ENCODE results near the gene ERN2.

The ERN2 gene

DNA sequence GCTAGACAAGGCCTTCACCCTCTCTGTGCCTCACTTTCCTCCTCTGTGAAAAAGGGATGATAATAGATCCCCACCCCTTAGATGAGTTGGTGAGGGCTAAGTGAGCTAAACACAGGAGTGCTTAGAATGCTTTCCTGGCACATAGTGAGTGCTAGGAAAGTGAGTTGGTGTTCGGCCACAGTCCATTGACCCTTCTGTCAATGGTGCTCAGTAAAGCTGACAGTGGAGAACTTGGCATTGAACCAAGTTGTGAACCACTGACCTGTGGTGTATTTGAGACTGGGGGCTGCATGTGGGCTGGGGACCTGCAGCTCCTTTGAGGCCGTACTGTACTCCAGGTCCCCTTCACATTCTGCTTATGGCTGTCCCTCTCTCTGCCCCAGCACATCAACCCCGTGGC lies 29.5 kb downstream of the ERN2 start:
- DNase-seq: no peak

DNA sequence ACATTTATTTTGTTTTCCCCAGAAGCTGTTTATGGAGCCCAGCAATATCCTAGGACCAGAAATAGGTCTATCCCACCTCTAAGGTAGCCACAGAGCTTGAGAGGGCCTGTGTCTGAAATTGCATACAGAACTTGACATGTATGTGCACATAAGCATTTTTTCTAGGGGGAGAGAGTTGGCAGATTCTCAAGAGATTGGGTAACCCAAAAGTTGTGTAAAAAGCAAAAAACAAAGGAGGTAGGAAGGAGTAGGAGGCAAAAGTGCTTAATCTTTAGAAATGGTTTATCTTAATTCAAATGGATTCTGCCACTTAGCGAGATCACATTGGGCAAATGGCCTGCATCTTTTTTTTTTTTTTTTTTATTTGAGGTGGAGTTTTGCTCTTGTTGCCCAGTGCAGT lies 30.8 kb downstream of the ERN2 start:
- DNase-seq: no peak

DNA sequence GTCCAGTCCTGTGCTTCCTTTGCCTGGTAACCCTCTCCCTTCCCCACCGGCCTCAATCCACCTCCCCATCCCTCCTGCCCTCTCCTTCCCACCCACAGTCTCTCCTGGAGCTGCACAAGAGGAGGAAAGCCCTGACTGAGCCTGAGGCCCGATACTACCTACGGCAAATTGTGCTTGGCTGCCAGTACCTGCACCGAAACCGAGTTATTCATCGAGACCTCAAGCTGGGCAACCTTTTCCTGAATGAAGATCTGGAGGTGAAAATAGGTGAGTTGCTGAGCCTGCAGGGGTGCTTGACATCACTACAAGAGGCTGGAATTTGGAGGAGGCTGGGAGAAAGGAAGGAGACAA lies 33.1 kb downstream of the ERN2 start:
- no peak for DNase-seq

DNA sequence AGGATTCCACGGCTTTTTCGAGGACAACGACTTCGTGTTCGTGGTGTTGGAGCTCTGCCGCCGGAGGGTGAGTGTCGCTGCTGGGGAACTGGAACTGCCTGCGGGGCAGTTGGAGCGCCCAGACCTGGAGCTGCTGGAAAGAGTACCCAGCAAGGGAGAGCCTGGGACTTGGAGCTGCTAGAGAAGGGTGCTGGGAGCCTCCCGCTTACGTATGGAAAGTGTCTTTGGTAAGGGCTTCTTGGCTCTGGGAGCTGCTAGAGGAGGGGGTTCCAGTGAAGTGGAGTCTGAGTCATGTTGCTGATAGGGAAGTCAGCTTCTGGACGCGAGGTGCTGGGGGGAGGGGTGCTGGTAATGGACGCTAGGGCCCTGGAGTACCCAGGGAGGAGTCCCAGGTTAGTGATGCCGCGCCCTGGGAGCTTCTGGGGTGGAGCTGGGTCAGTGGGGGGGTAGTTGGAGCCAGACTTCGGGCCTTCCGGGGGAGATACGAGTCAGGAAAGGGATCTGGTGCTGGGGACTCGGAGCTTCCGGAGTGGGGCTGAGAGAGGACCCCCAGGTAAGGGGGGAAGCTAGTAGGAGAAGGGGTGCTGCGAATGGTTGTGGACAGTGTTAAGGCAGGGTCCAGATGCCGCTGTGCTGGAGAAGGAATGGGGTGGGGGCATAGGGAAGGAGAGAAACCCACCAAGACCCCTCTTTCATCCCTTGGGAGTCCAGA lies 33.6 kb downstream of the ERN2 start:
- no peak for DNase-seq

DNA sequence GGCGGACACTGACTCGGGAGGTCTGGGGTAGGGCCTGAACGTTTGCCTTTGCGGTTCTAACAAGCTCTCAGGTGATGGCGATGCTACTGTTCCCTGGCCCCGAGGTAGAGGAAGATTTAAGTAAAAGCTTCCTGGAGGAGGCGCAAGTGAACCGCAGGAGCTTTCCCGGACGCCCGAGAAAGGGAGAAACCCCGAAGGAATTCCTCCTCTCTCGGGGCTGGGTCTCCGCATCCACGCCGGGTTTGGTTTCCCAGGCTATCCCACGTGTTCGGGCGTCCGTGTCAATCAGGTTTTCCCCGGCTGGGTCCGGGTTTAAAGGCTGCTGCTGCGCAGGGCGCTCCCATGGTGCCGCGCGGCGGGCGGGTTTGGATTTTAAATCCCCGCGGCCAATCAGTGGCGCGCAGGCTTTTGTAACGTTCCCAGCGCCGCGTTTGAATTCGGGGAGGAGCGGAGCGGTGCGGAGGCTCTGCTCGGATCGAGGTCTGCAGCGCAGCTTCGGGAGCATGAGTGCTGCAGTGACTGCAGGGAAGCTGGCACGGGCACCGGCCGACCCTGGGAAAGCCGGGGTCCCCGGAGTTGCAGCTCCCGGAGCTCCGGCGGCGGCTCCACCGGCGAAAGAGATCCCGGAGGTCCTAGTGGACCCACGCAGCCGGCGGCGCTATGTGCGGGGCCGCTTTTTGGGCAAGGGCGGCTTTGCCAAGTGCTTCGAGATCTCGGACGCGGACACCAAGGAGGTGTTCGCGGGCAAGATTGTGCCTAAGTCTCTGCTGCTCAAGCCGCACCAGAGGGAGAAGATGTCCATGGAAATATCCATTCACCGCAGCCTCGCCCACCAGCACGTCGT lies 34.4 kb downstream of the ERN2 start, which contains the start of gene PLK1:
Gene PLK1, plus strand, starts transcription at position 460 of the 844 bp plus-strand sequence. Its CDS starts 44 bp downstream, at position 504.
- peak; percentile 74 for DNase-seq

DNA sequence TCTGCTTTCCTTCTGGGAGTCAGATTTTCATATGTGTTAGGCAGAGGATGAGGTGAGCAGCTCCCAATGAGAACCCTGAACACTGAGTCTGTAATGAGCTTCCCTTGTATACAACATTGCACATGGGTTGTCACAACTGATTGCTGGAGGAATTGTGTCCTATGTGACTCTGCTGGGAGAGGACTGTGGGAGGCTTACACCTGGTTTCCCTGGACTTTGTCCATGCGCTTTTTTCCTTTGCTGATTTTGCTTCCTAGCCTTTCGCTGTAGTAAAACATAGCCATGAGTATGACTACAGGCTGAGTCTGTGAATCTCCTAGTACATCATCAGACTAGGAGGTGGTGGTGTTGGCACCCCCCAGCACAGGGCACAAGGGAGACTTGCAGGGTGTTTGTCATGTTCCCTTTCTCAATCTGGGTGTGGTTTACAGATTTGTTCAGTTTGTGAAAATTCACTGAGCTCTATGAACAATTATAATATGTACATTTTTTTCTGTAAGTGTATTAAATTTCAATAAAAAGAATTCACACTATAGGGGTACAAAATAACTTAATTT lies 36.0 kb downstream of the ERN2 start:
- DNase-seq: no peak

DNA sequence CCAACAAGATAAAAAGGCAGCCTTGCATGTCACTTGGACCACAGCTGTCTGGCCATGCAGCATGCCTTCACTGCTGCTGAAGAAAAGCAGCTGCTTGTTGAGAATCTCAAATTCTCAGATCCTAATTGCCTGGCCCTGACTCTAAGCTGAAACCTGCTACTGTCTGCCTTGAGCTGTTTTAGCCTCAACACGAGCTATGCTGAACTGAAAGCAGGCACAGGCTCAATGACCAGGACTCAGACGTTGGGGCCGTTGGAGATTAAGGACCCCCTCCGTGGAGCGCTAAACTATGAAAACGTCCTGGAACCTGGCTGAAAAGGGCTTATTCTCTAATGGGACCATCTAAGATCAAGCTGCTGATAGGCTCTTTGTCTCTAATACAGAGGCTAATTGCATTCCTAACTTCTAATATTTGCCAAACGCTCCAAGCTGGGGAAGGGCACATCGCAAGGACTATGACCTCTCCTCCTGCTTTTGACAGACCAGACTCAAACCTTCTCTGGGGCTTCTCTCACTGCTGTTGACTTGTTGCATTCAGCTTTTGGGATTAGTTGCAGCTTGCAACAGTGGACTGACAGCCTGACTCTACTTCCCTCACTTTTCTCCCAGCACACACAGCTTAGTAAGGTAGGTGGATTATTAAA lies 38.9 kb downstream of the ERN2 start:
- DNase-seq: no peak

DNA sequence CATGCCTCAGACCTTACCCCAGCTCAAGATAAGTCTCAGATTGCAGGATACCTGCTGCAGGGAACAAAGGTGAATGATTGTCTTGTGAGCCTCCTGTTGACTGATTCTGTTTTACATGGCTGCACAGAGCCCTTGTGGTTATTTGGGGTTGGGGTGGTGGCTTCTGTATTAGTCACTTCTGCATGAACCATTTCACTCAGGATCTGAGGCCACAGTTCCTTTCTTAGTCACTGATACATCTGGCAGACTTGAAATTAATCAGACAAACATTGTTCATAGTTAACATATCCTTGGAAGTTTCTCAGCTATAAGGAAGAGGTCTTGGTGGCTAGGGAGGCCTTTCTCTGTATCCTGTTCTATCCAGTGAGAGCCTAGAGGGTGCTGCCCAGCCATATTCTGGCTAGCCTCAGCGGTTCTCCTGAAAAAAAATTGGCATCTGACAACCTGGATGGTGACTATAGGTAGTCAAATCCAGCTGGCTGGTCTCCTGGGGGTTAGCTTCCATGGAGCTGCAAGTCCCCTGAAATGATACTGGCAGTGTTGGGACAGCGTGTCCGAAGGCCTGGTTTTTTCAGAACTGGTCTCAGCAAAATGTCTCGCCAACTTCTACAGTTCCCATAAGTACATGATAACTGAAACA lies 42.8 kb downstream of the ERN2 start:
- no peak for DNase-seq

DNA sequence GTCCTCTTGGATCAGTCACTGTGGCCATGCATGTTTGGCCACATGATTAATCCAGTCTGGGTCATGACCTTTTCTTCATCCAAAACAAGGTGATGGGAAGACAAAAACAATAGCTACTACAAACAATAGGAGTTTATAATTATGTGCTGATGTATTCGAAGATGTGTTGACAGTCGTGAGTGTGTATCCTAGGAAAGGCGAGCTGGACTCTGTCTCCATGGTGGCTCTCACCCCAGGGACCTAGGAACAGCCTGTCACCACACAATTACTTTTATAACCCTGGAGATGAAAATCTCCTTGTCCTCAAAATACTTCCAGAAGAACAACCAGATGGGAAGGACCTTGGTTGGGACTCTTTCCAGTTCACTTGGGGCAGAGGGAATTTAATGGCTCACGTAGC lies 44.1 kb downstream of the ERN2 start:
- DNase-seq: no peak

DNA sequence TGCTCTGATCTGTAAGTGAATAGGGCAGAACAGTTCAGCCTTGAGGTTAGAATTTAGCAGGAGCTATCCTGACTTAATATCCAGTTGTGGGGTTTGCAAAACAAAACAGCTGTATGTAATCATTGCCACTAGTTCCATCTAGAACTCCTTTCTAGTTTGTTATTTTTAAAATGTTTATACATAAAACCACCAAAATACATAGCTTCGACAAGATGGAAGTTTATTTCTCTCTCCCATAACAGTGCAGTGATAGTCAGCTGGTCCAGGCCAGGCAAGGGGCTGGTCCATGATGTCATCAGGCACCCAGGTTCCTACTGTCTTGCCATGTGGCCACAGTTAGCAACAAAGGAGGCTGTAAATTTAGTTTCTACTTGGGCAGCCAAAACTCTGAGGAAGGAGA lies 44.8 kb downstream of the ERN2 start:
- no peak for DNase-seq

DNA sequence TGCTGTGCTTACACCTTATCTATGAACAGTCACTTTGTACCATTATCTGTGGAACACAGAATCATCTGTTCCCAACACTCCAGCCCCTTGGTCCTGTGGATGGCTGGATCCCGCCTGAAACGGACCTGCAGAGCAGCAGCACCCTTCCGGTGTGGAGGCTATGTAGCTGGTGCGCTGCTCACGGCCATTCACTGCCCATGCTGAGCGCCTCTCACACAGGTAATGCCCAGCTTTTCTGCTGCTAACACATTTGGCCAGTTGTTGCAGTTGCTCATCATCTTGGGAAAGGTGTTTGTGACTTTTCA lies 45.7 kb downstream of the ERN2 start:
- no peak for DNase-seq

DNA sequence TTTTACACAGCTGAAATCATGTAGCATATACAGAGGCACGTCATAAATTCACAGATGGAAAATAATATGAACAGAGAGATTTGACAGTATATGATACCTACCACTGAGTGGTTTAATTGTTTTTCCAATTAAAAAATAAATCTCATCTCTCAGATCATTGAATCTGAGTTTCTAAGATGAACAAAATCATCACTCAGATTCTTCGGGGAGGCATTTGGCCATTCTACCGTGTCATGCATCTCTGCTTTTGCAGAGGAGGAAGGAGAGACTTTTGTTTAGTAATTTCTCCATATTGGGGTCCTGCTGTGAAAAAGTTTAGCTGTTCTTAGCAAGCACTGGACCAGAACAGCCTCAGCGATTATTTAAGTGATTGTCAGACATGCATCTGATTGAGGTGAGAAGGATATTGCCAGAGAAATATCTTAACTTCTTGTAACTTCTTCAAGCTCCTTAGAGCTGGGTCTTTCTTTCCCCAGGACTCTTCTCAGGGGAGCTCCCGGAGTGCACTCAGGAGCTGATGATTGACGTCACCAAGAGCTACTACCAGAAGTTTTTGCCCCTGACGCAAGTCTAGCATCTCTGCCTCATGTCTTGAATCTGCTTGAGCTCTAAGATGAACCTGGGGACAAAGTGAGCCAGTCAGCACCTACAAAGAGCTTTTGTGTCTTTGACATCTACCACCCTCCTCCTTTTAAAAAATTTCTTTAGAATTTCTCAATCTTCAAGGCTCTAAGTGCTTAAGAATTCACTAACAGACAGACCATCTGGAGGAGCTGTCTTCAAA lies 46.3 kb downstream of the ERN2 start:
- DNase-seq: no peak

DNA sequence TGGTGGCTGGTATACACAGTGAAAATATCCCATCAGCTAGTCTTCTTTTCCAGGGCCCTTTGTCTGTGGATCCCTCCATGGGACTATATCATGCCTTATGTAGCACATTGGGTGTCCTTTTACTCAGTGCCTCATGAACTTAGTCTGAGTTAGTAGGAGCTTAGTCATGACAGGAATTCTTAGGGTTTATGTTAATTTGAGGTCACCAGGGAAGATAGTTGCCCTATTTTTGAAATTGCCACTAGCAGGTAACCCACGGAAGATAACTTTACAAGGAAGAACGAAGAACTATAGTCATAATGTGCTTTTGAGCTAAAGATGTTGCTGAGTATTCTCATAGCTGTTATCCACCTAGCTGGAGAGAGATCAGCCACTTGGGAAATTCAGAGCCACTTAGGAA lies 49.1 kb downstream of the ERN2 start:
- DNase-seq: no peak

DNA sequence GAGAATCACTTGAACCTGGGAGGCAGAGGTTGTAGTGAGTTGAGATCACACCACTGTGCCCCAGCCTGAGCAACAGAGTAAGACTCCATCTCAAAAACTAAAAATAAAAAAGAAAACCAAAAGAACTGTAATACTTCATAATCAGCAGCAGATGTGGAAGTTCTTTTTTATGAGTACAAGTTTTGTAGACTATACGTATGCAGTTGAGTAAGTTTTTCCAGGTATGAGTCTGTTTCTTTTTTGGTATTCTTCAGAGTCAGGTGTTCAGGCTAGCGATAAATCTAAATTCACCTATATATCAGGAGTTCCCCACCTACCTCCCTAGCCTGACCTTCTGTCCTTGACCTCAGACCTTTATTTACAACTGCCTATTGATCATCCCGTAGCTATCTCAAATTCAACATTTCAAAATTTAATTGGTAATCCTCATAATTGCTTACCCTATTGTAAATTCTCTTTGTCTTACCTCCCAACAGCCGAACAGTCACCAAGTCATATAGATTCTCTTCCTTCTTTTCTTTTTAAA lies 61.0 kb downstream of the ERN2 start:
- no peak for DNase-seq

DNA sequence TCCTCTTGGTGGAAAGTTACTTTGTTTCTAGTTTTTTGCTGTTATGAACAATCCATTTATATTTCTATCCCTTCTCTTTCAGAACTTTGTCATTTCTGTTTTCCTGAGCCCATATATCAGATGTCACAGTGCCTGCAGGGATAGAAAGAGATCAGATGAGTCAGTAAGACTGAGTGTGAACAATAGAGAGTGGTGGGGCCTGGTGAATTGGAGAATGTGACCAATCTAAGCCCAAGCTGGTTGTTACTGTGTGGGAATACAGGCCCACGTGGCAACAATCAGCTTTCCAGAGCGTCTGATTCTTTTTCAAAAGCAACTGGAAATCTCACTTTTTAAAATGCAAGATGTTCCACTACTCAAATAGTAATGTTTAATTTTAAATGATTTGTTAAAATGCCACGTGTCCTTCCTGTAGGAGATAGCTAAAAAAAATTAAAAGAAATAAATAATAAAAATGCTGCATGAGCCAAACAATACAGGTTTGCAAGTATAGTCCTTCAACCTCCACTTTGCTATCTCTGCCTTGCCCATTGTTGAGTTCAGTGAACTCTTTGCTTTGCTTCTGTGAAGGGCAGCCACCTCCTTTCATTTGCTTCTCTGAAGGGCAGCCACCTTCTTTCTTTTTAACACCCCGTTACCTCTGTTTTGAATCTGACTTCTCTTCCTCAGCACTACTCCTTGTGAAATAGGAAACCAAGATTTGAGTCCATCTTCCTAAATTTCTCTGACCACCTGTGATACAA lies 62.2 kb downstream of the ERN2 start:
- no peak for DNase-seq

DNA sequence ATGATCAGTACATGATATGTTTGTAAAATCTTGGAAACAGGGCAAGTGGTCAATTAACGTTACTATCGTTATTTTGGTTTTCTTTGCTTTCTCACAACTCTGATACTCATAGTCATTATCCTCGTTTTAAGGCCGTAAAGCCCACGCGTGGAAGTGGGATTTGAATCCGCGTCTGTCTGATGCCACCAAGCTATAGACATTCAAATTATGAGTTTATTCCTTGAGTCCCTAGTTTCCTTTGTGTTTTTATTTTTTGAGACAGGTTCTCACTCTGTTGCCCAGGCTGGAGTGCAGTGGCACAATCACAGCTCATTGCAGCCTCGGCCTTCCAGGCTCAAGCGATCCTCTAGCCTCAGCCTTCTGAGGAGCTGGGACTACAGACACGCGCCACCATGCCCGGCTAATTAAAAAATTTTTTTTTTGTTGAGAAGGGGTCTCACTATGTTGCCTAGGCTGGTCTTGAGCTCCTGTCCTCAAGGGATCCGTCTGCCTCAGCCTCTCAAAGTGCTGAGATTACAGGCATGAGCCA lies 70.7 kb downstream of the ERN2 start:
- DNase-seq: no peak

DNA sequence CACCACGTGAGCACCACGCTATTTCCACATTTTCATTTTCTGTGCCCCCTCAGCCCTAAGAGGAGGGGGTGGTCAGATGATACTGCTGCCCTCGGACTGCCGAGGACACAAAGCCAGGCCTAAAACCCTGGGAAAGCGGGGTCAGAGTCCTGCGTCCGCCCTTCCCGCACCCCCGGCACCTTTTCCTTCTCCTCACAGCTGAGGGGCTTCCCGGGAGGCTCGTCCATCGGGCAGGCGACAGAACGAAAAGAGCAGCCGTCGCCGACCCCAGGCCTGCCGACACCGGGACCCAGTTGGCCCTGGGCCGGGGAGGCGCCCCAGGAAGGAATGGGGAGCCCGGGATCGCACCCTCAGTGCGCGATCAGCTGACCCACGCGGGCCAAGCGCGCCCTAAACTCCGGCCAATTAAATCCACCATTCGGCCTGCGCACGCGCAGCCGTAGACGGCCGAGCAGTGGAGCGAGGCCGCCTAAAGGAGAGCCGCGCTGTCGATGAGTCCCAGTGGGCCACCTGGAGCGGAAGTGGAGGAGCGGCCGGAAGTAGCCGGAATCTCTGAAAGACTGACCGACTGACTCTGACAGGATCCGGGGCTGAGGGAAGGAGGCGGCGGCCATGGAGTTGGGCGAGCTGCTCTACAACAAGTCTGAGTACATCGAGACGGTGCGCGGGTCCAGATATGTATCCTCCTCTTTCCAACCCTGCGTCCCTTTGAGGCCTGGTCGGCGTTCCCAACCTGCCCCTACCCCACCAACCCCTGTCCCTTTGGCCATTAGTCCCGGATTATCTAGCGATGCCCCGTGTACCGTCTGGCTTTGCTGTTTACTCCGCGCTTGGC lies 71.9 kb downstream of the ERN2 start, which contains the start of the genes DCTN5 and PALB2:
Gene DCTN5, plus strand, starts transcription at position 536 of the 835 bp plus-strand sequence. Its CDS starts 77 bp downstream, at position 613.
Gene PALB2, minus strand, starts transcription at position 380 of the 835 bp plus-strand sequence. Its CDS starts 153 bp downstream, at position 227.
- peak; percentile 96 for DNase-seq

DNA sequence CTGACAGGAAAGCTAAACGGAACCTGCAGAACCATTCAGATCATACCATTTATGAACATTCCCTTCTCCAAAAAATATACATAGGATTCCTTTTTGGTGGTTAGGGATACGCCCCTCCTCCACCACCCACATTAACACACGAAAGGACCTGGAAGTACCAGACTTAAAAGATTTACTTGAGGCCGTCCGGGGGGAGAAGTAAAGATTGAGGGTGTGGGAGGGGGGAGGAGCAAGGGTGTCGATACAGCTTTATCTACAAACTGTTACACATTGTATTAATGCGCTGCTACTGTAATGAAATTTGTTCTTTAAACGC lies 72.4 kb downstream of the ERN2 start:
- DNase-seq: no peak
